ENCODE data around the gene TNNT1.
A peak's percentile ranks its signal among the peaks of the same experiment; 100 is the strongest.

DNA sequence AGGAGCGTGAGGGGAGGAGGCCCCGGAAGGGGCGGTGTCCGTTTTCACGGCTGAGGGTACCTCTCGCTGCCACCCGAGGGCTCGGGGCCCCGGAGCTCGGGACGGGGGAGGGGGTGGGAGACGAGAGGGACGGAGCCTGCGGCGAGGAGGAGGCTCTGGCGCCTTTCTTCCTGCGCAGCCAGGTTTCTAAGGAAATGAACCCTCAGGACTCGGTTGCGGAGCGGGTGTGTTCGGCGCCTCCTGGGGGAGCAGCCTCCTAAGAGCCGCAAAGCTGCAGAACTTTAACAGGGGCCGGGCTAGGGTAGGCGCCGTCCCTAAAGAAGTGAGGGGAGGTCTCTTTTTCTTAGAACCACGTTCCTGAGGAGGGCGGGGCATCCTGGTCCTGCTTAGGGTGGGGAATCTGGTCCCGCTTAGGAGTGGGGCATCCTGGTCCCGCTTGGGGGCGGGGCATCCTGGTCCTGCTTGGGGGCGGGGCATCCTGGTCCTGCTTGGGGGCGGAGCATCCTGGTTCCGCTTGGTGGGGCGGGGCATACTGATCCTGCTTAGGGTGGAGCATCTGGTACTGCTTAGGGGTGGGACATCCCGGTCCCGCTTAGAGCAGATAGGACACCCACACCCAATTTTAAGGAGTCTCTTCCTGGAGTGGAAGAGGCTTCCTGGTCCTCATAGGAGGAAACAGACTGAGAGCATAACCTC is 24.9 kb upstream of the TNNT1 start:
- TF ChIP-seq, protein P1, sequence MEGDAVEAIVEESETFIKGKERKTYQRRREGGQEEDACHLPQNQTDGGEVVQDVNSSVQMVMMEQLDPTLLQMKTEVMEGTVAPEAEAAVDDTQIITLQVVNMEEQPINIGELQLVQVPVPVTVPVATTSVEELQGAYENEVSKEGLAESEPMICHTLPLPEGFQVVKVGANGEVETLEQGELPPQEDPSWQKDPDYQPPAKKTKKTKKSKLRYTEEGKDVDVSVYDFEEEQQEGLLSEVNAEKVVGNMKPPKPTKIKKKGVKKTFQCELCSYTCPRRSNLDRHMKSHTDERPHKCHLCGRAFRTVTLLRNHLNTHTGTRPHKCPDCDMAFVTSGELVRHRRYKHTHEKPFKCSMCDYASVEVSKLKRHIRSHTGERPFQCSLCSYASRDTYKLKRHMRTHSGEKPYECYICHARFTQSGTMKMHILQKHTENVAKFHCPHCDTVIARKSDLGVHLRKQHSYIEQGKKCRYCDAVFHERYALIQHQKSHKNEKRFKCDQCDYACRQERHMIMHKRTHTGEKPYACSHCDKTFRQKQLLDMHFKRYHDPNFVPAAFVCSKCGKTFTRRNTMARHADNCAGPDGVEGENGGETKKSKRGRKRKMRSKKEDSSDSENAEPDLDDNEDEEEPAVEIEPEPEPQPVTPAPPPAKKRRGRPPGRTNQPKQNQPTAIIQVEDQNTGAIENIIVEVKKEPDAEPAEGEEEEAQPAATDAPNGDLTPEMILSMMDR (IDR thresholded peaks at IDR 0.05): 0 out of 2 replicates have a peak, but pooled peaks have one; percentile 5
- no peak for TF ChIP-seq ZFX (IDR thresholded peaks at IDR 0.05; ENCODE audit: borderline replicate concordance)

Measured in 22Rv1 (cell line).